ENCODE results near the gene ANKRD52. TPM values are rescaled to one million over a fixed set of nuclear protein-coding genes. Genes with fewer than 3 reads are reported as not detected.
A peak's percentile ranks its signal among the peaks of the same experiment; 100 is the strongest.

The ANKRD52 gene
- total RNA-seq, 1 donor from 2014 or later: 56.1 TPM

- peaks cover 16% of the 10 kb centered on the region for H3K36me3 Mint-ChIP-seq
- DNase-seq (ENCODE audit: extremely low spot score, unreplicated experiment): no peak
- H3K9me3 Mint-ChIP-seq: no peaks in the 10 kb centered on the region
- no peak overlapping the region for H3K27ac Mint-ChIP-seq
- peaks cover 8% of the 10 kb centered on the region for H3K4me1 Mint-ChIP-seq (ENCODE audit: unreplicated experiment)
- H3K27me3 Mint-ChIP-seq: no peaks in the 10 kb centered on the region
- TF ChIP-seq CTCF (conservative IDR thresholded peaks at IDR 0.05): no peak
- peak overlapping the region; percentile 10 for H3K4me3 Mint-ChIP-seq
Measured at GRCh38 chr12:56255671-56256070, 2.5 kb downstream of the ANKRD52 start.

GRCh38 chr12:56253091-56253490 is 5.1 kb downstream of the ANKRD52 start:
- Mint-ChIP-seq H3K27me3 (no peaks in the 10 kb centered on the region), H3K27ac (no peak overlapping the region), H3K36me3 (peaks cover 20% of the 10 kb centered on the region), H3K4me1 (ENCODE audit: unreplicated experiment) (no peaks in the 10 kb centered on the region), H3K9me3 (no peaks in the 10 kb centered on the region), H3K4me3 (no peak overlapping the region)
- no peak for DNase-seq (ENCODE audit: extremely low spot score, unreplicated experiment)
- TF ChIP-seq CTCF (conservative IDR thresholded peaks at IDR 0.05): no peak

GRCh38 chr12:56252649-56253048 is 5.5 kb downstream of the ANKRD52 start:
- peaks cover 20% of the 10 kb centered on the region for H3K36me3 Mint-ChIP-seq
- no peaks in the 10 kb centered on the region for H3K4me1 Mint-ChIP-seq (ENCODE audit: unreplicated experiment)
- H3K9me3 Mint-ChIP-seq: no peaks in the 10 kb centered on the region
- H3K27ac Mint-ChIP-seq: no peak overlapping the region
- no peaks in the 10 kb centered on the region for H3K27me3 Mint-ChIP-seq
- no peak for DNase-seq (ENCODE audit: extremely low spot score, unreplicated experiment)
- no peak overlapping the region for H3K4me3 Mint-ChIP-seq
- TF ChIP-seq CTCF (conservative IDR thresholded peaks at IDR 0.05): no peak

DNA sequence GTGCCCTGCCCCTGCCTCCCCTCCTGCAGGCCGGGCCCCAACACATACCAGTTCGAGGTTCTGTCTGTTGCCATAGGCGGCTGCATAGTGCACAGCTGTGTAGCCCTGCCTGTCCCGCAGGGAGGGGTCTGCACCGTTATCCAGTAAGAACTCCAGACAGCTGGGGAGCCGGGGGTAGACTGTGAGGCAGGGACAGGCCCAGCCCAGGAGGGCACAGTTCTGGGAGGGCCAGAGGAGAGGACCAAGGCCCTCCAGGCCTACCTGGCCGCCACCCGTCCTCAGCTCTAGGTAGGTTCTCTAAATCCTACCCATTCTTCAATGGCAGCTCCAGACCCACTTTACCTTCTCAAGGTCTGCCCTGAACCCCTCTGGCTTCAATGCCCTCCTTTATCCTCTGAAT is 9.5 kb downstream of the ANKRD52 start:
- no peak for DNase-seq (ENCODE audit: extremely low spot score, unreplicated experiment)
- Mint-ChIP-seq H3K9me3 (no peaks in the 10 kb centered on the region), H3K36me3 (peaks cover 19% of the 10 kb centered on the region), H3K4me3 (no peak overlapping the region), H3K27me3 (no peaks in the 10 kb centered on the region), H3K27ac (no peak overlapping the region), H3K4me1 (ENCODE audit: unreplicated experiment) (no peaks in the 10 kb centered on the region)
- TF ChIP-seq CTCF (conservative IDR thresholded peaks at IDR 0.05): no peak

DNA sequence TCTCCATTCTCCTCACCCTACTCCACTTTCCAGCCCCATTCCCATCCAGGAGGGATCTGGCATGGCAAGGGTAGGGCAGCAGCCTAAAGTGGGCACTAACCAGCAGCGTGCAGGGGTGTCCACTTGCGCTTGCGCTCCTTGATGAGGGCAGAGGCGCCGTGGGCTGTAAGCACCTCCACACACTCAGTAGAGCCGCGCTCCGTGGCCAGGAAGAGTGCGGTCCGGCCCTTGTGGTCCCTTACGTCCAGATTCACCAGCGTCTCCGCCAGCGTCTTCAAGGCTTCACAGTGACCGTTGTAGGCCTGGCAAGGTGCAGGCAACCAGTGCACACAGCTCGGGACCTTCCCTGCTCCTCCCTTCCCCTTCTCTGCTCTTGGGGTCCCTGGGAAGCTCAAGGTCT is 10.3 kb downstream of the ANKRD52 start:
- peaks cover 16% of the 10 kb centered on the region for H3K36me3 Mint-ChIP-seq
- no peak for TF ChIP-seq CTCF (conservative IDR thresholded peaks at IDR 0.05)
- no peaks in the 10 kb centered on the region for H3K27me3 Mint-ChIP-seq
- H3K27ac Mint-ChIP-seq: no peak overlapping the region
- no peak for DNase-seq (ENCODE audit: extremely low spot score, unreplicated experiment)
- H3K4me3 Mint-ChIP-seq: no peak overlapping the region
- no peaks in the 10 kb centered on the region for H3K4me1 Mint-ChIP-seq (ENCODE audit: unreplicated experiment)
- no peaks in the 10 kb centered on the region for H3K9me3 Mint-ChIP-seq

- H3K27ac Mint-ChIP-seq: no peak overlapping the region
- no peak for DNase-seq (ENCODE audit: extremely low spot score, unreplicated experiment)
- no peaks in the 10 kb centered on the region for H3K27me3 Mint-ChIP-seq
- no peak overlapping the region for H3K4me3 Mint-ChIP-seq
- H3K9me3 Mint-ChIP-seq: no peaks in the 10 kb centered on the region
- TF ChIP-seq CTCF (conservative IDR thresholded peaks at IDR 0.05): no peak
- H3K4me1 Mint-ChIP-seq (ENCODE audit: unreplicated experiment): no peaks in the 10 kb centered on the region
- peaks cover 15% of the 10 kb centered on the region for H3K36me3 Mint-ChIP-seq
Measured at GRCh38 chr12:56244494-56244893, 13.7 kb downstream of the ANKRD52 start.
